Spleen (tissue), 7 donors: Measurements from ENCODE around the gene CCDC34.

Source experiments
- POLR2A ChIP-seq, 3 donors: fragments of 450-650 bp; IDR thresholded peaks; one replicate each; pipeline ENCODE4 v1.5.1; 2017; ENCODE audit warnings: antibody characterized with exemption in 3 of 3, mild to moderate bottlenecking in 1 of 3
- POLR2AphosphoS5 ChIP-seq, 3 donors: sonication (generic); formaldehyde crosslinking; IDR thresholded peaks; one replicate each; pipeline ENCODE4 v1.5.1; 2017; ENCODE audit warnings: antibody characterized with exemption in 3 of 3
- TF ChIP-seq, protein P1 (sequence below), 11 experiments: fragments of 200-600 bp in 7 of 11; fragments of 450-650 bp in 4 of 11; sonication (generic) in 4 of 11; IDR thresholded peaks in 8 of 11; conservative IDR thresholded peaks in 3 of 11; 1 replicate in 7 of 11; 2 replicates in 4 of 11; pipeline versions ENCODE4 v1.4.0 to v1.8.0; 2016 to 2021; ENCODE audit warnings: antibody characterized with exemption in 11 of 11, inconsistent platforms in 4 of 11, mild to moderate bottlenecking in 1 of 11
- donor health status: DM: no; HTN: no; CAD: no; lungs with moderate emphysema.
- donor health status: DM: no; HTN: no; CAD: no.
- donor health status: DM: no; HTN: no; CAD: no.

DNA sequence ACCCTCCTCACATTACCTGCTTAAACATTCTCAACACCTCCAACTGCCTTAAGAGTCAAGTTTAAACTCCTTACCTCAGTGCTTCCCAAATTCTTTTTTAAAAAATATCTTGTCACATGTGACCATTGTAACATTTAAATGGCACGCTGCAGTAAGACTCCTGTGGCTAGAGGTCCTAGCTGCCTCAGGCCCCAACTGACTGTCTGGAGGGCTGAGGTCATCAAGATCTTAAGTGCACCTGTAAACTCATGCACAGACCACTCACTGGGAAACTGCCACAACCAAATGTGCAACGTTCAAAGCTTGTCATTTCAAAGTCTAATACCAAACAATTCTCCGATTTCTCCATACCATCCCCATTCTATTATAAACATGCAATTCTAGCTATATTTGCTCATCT, 16.4 kb upstream of the CCDC34 start:
- TF ChIP-seq, protein P1, sequence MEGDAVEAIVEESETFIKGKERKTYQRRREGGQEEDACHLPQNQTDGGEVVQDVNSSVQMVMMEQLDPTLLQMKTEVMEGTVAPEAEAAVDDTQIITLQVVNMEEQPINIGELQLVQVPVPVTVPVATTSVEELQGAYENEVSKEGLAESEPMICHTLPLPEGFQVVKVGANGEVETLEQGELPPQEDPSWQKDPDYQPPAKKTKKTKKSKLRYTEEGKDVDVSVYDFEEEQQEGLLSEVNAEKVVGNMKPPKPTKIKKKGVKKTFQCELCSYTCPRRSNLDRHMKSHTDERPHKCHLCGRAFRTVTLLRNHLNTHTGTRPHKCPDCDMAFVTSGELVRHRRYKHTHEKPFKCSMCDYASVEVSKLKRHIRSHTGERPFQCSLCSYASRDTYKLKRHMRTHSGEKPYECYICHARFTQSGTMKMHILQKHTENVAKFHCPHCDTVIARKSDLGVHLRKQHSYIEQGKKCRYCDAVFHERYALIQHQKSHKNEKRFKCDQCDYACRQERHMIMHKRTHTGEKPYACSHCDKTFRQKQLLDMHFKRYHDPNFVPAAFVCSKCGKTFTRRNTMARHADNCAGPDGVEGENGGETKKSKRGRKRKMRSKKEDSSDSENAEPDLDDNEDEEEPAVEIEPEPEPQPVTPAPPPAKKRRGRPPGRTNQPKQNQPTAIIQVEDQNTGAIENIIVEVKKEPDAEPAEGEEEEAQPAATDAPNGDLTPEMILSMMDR (IDR thresholded peaks at IDR 0.05 in 8 of 11, conservative IDR thresholded peaks at IDR 0.05 in 3 of 11): no peak
- no peak for TF ChIP-seq POLR2A (IDR thresholded peaks at IDR 0.05)
- TF ChIP-seq POLR2AphosphoS5 (IDR thresholded peaks at IDR 0.05): no peak
